H1 (cell line): ENCODE data around the gene CHST8. TPM values are rescaled to one million over a fixed set of nuclear protein-coding genes. Genes with fewer than 3 reads are reported as not detected.

Experiments
- CTCF ChIA-PET: fragments of 300-600 bp; sonication (Branson Sonifier 250); formaldehyde crosslinking; loops from one replicate; lab custom pipeline; 2021; ENCODE audit not compliant: partially characterized antibody; lab: Charles Lee
- POLR2A ChIA-PET: fragments of 300-600 bp; sonication (Branson Sonifier 250); formaldehyde crosslinking; loops from one replicate; lab custom pipeline; 2021; ENCODE audit warnings: inconsistent platforms; ENCODE audit not compliant: partially characterized antibody; lab: Charles Lee
- DNase-seq, 2 experiments: peaks; one replicate each; pipeline versions ENCODE4 v3.0.0 to v3.0.0-alpha.2; 2010 to 2022; ENCODE audit warnings: low spot score in 2 of 2, low read depth in 1 of 2, mixed read lengths in 1 of 2
- FAIRE-seq: peaks from 2 replicates; lab custom pipeline; 2011; peaks lifted over from hg19 to GRCh38; lab: Jason Lieb, UNC
- H2AFZ ChIP-seq: 2 replicates; pipeline ENCODE4 v1.8.1; 2012; ENCODE audit warnings: low read length, inconsistent platforms
- H2AK5ac ChIP-seq: 2 replicates; pipeline ENCODE4 v1.6.1; 2013; ENCODE audit warnings: low read depth, low read length
- H2BK120ac ChIP-seq: replicated peaks from 2 replicates; pipeline ENCODE3; 2013; ENCODE audit warnings: low read depth, low read length, inconsistent platforms
- H2BK12ac ChIP-seq: 2 replicates; pipeline ENCODE4 v1.6.1; 2013; ENCODE audit warnings: low read depth, low read length
- H2BK15ac ChIP-seq: 2 replicates; pipeline ENCODE4 v1.6.1; 2013; ENCODE audit warnings: low read length
- H2BK20ac ChIP-seq: 2 replicates; pipeline ENCODE4 v1.6.1; 2013; ENCODE audit warnings: low read length
- H2BK5ac ChIP-seq: 2 replicates; pipeline ENCODE4 v1.6.1; 2013; ENCODE audit warnings: low read depth, low read length
- H3K14ac ChIP-seq: 2 replicates; pipeline ENCODE4 v1.6.1; 2013; ENCODE audit warnings: inconsistent platforms; ENCODE audit not compliant: insufficient read length
- H3K18ac ChIP-seq: 2 replicates; pipeline ENCODE4 v1.6.1; 2013; ENCODE audit warnings: low read length; ENCODE audit errors: extremely low read depth
- H3K23ac ChIP-seq: 2 replicates; pipeline ENCODE4 v1.6.1; 2013; ENCODE audit warnings: inconsistent platforms; ENCODE audit not compliant: insufficient read length
- H3K23me2 ChIP-seq: 2 replicates; pipeline ENCODE4 v1.6.1; 2013; ENCODE audit warnings: low read depth, low read length
- H3K27ac ChIP-seq: 2 replicates; pipeline ENCODE4 v1.6.1; 2011; ENCODE audit warnings: low read depth, low read length, inconsistent platforms
- H3K27me3 ChIP-seq, 4 experiments: replicated peaks in 1 of 4; 1 replicate in 1 of 4; 2 replicates in 3 of 4; pipeline versions ENCODE4 v1.6.1 to v1.8.1; 2011 to 2013; ENCODE audit warnings: low read length in 3 of 4, mild to moderate bottlenecking in 3 of 4, inconsistent platforms in 2 of 4, mixed read lengths in 2 of 4, moderate library complexity in 1 of 4; ENCODE audit not compliant: control insufficient read depth in 3 of 4, insufficient read depth in 3 of 4; ENCODE audit errors: extremely low read depth in 1 of 4
- H3K36me3 ChIP-seq, 4 experiments: 2 replicates each; pipeline versions ENCODE4 v1.6.1 to v1.8.1; 2011 to 2013; ENCODE audit warnings: mild to moderate bottlenecking in 4 of 4, low read length in 3 of 4, moderate library complexity in 2 of 4, control low read depth in 1 of 4, inconsistent platforms in 1 of 4; ENCODE audit not compliant: insufficient read depth in 4 of 4, control insufficient read depth in 2 of 4
- H3K4ac ChIP-seq: replicated peaks from 2 replicates; pipeline ENCODE3; 2013; ENCODE audit warnings: low read length, low read depth, mixed read lengths, inconsistent platforms; ENCODE audit not compliant: insufficient read length
- H3K4me1 ChIP-seq, 4 experiments: replicated peaks in 1 of 4; 1 replicate in 1 of 4; 2 replicates in 3 of 4; pipeline versions ENCODE4 v1.6.1 to v1.8.1; 2011 to 2013; ENCODE audit warnings: low read length in 3 of 4, inconsistent platforms in 2 of 4, mixed read lengths in 1 of 4; ENCODE audit not compliant: insufficient read depth in 4 of 4, control insufficient read depth in 3 of 4
- H3K4me2 ChIP-seq, 2 experiments: 2 replicates each; pipeline versions ENCODE4 v1.6.1 to v1.8.1; 2011 to 2013; ENCODE audit warnings: low read depth in 2 of 2, low read length in 2 of 2, control low read depth in 1 of 2, inconsistent platforms in 1 of 2, mild to moderate bottlenecking in 1 of 2; ENCODE audit not compliant: insufficient read depth in 1 of 2
- H3K4me3 ChIP-seq, 4 experiments: fragments of 200-600, 300-600 bp in 1 of 4; sonication (generic), shearing (Covaris generic), sonication (Bioruptor Twin) in 1 of 4; 2 replicates each; pipeline versions ENCODE4 v1.5.1 to v1.8.1; 2011 to 2016; ENCODE audit warnings: low read length in 4 of 4, low read depth in 3 of 4, control low read depth in 2 of 4, inconsistent platforms in 2 of 4, mild to moderate bottlenecking in 2 of 4, mixed read lengths in 1 of 4, moderate library complexity in 1 of 4; ENCODE audit not compliant: insufficient read depth in 2 of 4; ENCODE audit errors: extremely low read depth in 1 of 4
- H3K56ac ChIP-seq: replicated peaks from 2 replicates; pipeline ENCODE3; 2013; ENCODE audit warnings: low read depth, mild to moderate bottlenecking, mixed read lengths, low read length, inconsistent platforms; ENCODE audit not compliant: insufficient read length
- H3K79me1 ChIP-seq: 2 replicates; pipeline ENCODE4 v1.6.1; 2013; ENCODE audit warnings: low read depth, low read length, control low read depth
- H3K79me2 ChIP-seq, 2 experiments: 2 replicates each; pipeline versions ENCODE4 v1.6.1 to v1.8.1; 2012 to 2013; ENCODE audit warnings: low read length in 2 of 2, mild to moderate bottlenecking in 2 of 2, inconsistent platforms in 1 of 2; ENCODE audit not compliant: insufficient read depth in 2 of 2, control insufficient read depth in 1 of 2
- H3K9ac ChIP-seq, 4 experiments: replicated peaks in 1 of 4; 1 replicate in 1 of 4; 2 replicates in 3 of 4; pipeline versions ENCODE4 v1.6.1 to v1.8.1; 2011 to 2013; ENCODE audit warnings: low read depth in 3 of 4, low read length in 3 of 4, control low read depth in 2 of 4, mild to moderate bottlenecking in 2 of 4, moderate library complexity in 2 of 4, inconsistent platforms in 1 of 4; ENCODE audit errors: extremely low read depth in 1 of 4
- H3K9me3 ChIP-seq, 2 experiments: 2 replicates each; pipeline versions ENCODE4 v1.6.1 to v1.8.1; 2012 to 2013; ENCODE audit warnings: mild to moderate bottlenecking in 2 of 2, moderate library complexity in 2 of 2, control low read depth in 1 of 2, inconsistent platforms in 1 of 2, low read depth in 1 of 2, low read length in 1 of 2, mixed read lengths in 1 of 2; ENCODE audit not compliant: insufficient read depth in 2 of 2
- H4K20me1 ChIP-seq, 2 experiments: replicated peaks in 1 of 2; 2 replicates each; pipeline versions ENCODE3 to v1.8.1; 2011 to 2013; ENCODE audit warnings: inconsistent platforms in 2 of 2, low read length in 2 of 2, mild to moderate bottlenecking in 1 of 2; ENCODE audit not compliant: insufficient read depth in 2 of 2, control insufficient read depth in 1 of 2
- H4K5ac ChIP-seq: 2 replicates; pipeline ENCODE4 v1.6.1; 2013; ENCODE audit warnings: low read length, low read depth, mixed read lengths, inconsistent platforms; ENCODE audit not compliant: insufficient read length
- H4K8ac ChIP-seq: 2 replicates; pipeline ENCODE4 v1.8.0; 2013; ENCODE audit warnings: mild to moderate bottlenecking, moderate library complexity, low read length, inconsistent platforms; ENCODE audit not compliant: insufficient read depth; ENCODE audit errors: extremely low read depth
- H4K91ac ChIP-seq: replicated peaks from 2 replicates; pipeline ENCODE3; 2013; ENCODE audit warnings: low read length, mixed read lengths, inconsistent platforms; ENCODE audit not compliant: insufficient read length
- whole genome bisulfite sequencing, 2 experiments: shearing (Covaris generic) in 1 of 2; methylation state at CpG; one replicate each; pipeline versions ENCODE4 v1.1.6 to v1.1.7; 2013 to 2015; ENCODE audit warnings: low lambda C conversion rate in 2 of 2, mixed read lengths in 2 of 2, inconsistent platforms in 1 of 2, low coverage in 1 of 2, missing lambda C conversion rate in 1 of 2; ENCODE audit not compliant: insufficient replicate concordance in 2 of 2, insufficient coverage in 1 of 2, insufficient read length in 1 of 2; ENCODE audit errors: extremely low coverage in 1 of 2, missing lambda C conversion rate in 1 of 2; 5-methylcytosine and 5-hydroxymethylcytosine counted together
- polyA plus RNA-seq, 7 experiments: library from polyadenylated mRNA; depleted of rRNA in 3 of 7; stranded (reverse) in 5 of 7; unstranded in 2 of 7; fragments of >200 nt in 5 of 7; fragments of 200-250 nt in 2 of 7; gene quantifications; 1 replicate in 5 of 7; 2 replicates in 1 of 7; 4 replicates in 1 of 7; pipeline versions ENCODE4 v1.2.1 to v1.2.3, GENCODE V29; 2011 to 2013; ENCODE audit warnings: missing spikeins in 2 of 7, mixed read lengths in 2 of 7
- total RNA-seq: library from RNA; stranded (reverse); fragmentation: NEBNext Ultra II Directional; extraction: Animal tissue kit (Norgen Biotek cat#: 25700); gene quantifications from 2 replicates; pipeline ENCODE4 v1.2.1, GENCODE V29; 2021
- TF ChIP-seq, protein P1 (sequence below): IDR thresholded peaks from 2 replicates; pipeline ENCODE4 v1.6.1; 2012; ENCODE audit warnings: inconsistent platforms

CHST8 gene
- total and polyA plus RNA-seq, 2 of the 8 experiments (the other 6 are each of a cell fraction or from before 2014, with no cell fraction given) = 10.8 to 28.2 TPM

DNA sequence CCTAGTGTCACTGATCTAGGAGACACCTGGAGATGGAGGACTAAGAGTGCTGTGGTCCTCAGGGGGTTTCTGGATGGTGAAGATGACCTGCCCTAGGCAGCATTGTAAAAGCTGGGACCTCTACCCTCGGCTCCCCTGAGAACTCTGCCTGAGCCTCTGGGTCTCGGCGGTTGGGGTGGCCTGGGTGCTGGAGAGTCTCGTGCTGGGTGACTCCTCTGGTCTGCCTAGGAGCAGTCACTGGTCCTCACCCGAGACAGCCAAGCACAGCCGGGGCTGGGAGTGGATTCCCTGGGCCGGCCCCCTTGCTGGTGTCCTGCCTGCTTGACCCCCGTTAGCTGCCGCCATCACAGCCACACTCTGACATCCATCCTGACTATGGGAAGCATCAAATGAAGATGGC, 181.6 kb downstream of the CHST8 start:
- H3K18ac ChIP-seq = no peak overlapping the region
- H3K79me2 ChIP-seq = peaks cover 0 to 14% of the 10 kb centered on the region in 2 experiments; a peak in 1 of 4 replicates
- ChIA-PET POLR2A (interaction anchor here (1.3 to 2.1 kb wide), 3 partner anchors 8 to 16 kb away, joined by 5 to 8 read pairs (median 7); no protein-coding TSS in a partner anchor), CTCF (interaction anchor here (0.6 to 1.2 kb wide), 3 partner anchors 25 to 192 kb away, joined by 3 to 4 read pairs (median 3); no protein-coding TSS in a partner anchor)
- H2AFZ ChIP-seq = no peak overlapping the region
- H4K8ac ChIP-seq = no peak overlapping the region; the same call in 1 of the 2 replicates
- H4K5ac ChIP-seq = no peak overlapping the region
- no peak overlapping the region for H2BK20ac ChIP-seq
- no peak overlapping the region for H2BK12ac ChIP-seq
- peaks cover 5% of the 10 kb centered on the region for H3K23me2 ChIP-seq
- H2BK120ac ChIP-seq = no peak overlapping the region
- peaks cover 7 to 16% (median 11%) of the 10 kb centered on the region in 4 experiments; a peak in 6 of 7 replicates for H3K4me1 ChIP-seq
- H3K23ac ChIP-seq = no peak overlapping the region
- H3K9ac ChIP-seq = no peak overlapping the region
- H3K27me3 ChIP-seq = no peaks in the 10 kb centered on the region
- DNase-seq (no peak), FAIRE-seq (no peak)
- H3K79me1 ChIP-seq = peaks cover 6% of the 10 kb centered on the region; the same call in 1 of the 2 replicates
- H3K4me3 ChIP-seq = no peak overlapping the region
- no peak overlapping the region for H3K27ac ChIP-seq
- no peak overlapping the region for H2BK15ac ChIP-seq
- H3K9me3 ChIP-seq = no peaks in the 10 kb centered on the region
- H4K91ac ChIP-seq = no peak overlapping the region
- peaks cover 14 to 16% of the 10 kb centered on the region in 2 experiments for H4K20me1 ChIP-seq
- WGBS, 2 experiments = 92% methylated on average over 9 of the region's 9 CpGs; no CpG with 5 or more reads in 1 of the 2 experiments
- H3K56ac ChIP-seq = no peak overlapping the region
- H3K4ac ChIP-seq = no peak overlapping the region
- no peak overlapping the region for H2BK5ac ChIP-seq
- H3K14ac ChIP-seq = no peak overlapping the region
- no peak overlapping the region for H3K4me2 ChIP-seq
- no peak overlapping the region for H2AK5ac ChIP-seq
- H3K36me3 ChIP-seq = peaks cover 5 to 25% (median 17%) of the 10 kb centered on the region in 4 experiments; a peak in 6 of 8 replicates
- TF ChIP-seq, protein P1, sequence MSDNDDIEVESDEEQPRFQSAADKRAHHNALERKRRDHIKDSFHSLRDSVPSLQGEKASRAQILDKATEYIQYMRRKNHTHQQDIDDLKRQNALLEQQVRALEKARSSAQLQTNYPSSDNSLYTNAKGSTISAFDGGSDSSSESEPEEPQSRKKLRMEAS = no peak
